Brain microvascular endothelial cell (primary cell): Measurements from ENCODE around the gene ARHGEF16.

Experiments used
- DNase-seq: peaks from one replicate; pipeline ENCODE4 v3.0.0-alpha.2; 2020
- H3K27ac ChIP-seq: fragments of 250-450 bp; sonication (Bioruptor Pico); 2 replicates; pipeline ENCODE4 v1.5.1; 2020; ENCODE audit warnings: mild to moderate bottlenecking, moderate library complexity
- H3K27me3 ChIP-seq: fragments of 250-450 bp; sonication (Bioruptor Pico); replicated peaks from 2 replicates; pipeline ENCODE4 v1.5.1; 2020; ENCODE audit warnings: mild to moderate bottlenecking
- H3K36me3 ChIP-seq: fragments of 250-450 bp; sonication (Bioruptor Pico); replicated peaks from 2 replicates; pipeline ENCODE4 v1.5.1; 2020; ENCODE audit warnings: mild to moderate bottlenecking
- H3K4me3 ChIP-seq: 2 replicates; pipeline ENCODE4 v1.5.1; 2011; ENCODE audit warnings: low read depth, mild to moderate bottlenecking, control low read depth, low read length, moderate library complexity
- CTCF ChIP-seq: IDR thresholded peaks from 2 replicates; pipeline ENCODE4 v1.5.1; 2011; ENCODE audit warnings: low read depth, mild to moderate bottlenecking, moderate library complexity, low read length, control low read depth, inconsistent platforms; ENCODE audit errors: missing control alignments
- in situ Hi-C: cut with HindIII; loops from 2 replicates; pipeline ENCODE4 v1.10.0; 2017; ENCODE audit warnings: low sequenced_read_pairs, low pct_ligation_motif_present

The ARHGEF16 gene

GRCh38 chr1:3407021-3407420 lies 47.4 kb upstream of the ARHGEF16 start:
- no peaks in the 10 kb centered on the region for H3K36me3 ChIP-seq
- DNase-seq, result no peak
- TF ChIP-seq CTCF, result no peak
- no peak overlapping the region for H3K27ac ChIP-seq
- in situ Hi-C loops, result loop anchor here (25.0 kb wide), 1 partner anchor 345 kb away; the partner anchor contains the start of gene PRDM16
- no peaks in the 10 kb centered on the region for H3K27me3 ChIP-seq
- no peak overlapping the region for H3K4me3 ChIP-seq

GRCh38 chr1:3408751-3409266 lies 45.7 kb upstream of the ARHGEF16 start:
- no peaks in the 10 kb centered on the region for H3K27me3 ChIP-seq
- no peaks in the 10 kb centered on the region for H3K36me3 ChIP-seq
- TF ChIP-seq CTCF, result no peak
- no peak for DNase-seq
- no peak overlapping the region for H3K4me3 ChIP-seq
- no peak overlapping the region for H3K27ac ChIP-seq
- in situ Hi-C loops, result loop anchor here (25.0 kb wide), 1 partner anchor 347 kb away; the partner anchor contains the start of gene PRDM16

GRCh38 chr1:3409366-3410141 lies 44.9 kb upstream of the ARHGEF16 start:
- Histone ChIP-seq H3K36me3 (no peaks in the 10 kb centered on the region), H3K4me3 (no peak overlapping the region), H3K27me3 (no peaks in the 10 kb centered on the region), H3K27ac (no peak overlapping the region)
- in situ Hi-C loops, result loop anchor here (25.0 kb wide), 1 partner anchor 347 kb away; the partner anchor contains the start of gene PRDM16
- no peak for TF ChIP-seq CTCF
- no peak for DNase-seq

GRCh38 chr1:3410142-3410925 lies 44.1 kb upstream of the ARHGEF16 start:
- H3K27me3 ChIP-seq, result no peaks in the 10 kb centered on the region
- H3K4me3 ChIP-seq, result no peak overlapping the region
- no peaks in the 10 kb centered on the region for H3K36me3 ChIP-seq
- no peak overlapping the region for H3K27ac ChIP-seq
- TF ChIP-seq CTCF, result peak; percentile 85
- DNase-seq, result peak; percentile 54
- in situ Hi-C loops, result loop anchor here (25.0 kb wide), 1 partner anchor 348 kb away; the partner anchor contains the start of gene PRDM16

- Histone ChIP-seq H3K36me3 (no peaks in the 10 kb centered on the region), H3K27me3 (no peaks in the 10 kb centered on the region), H3K27ac (no peak overlapping the region), H3K4me3 (no peak overlapping the region)
- no peak for DNase-seq
- no peak for TF ChIP-seq CTCF
- in situ Hi-C loops, result loop anchor here (25.0 kb wide), 1 partner anchor 350 kb away; the partner anchor contains the start of gene PRDM16
Measured at GRCh38 chr1:3411806-3412205, 42.7 kb upstream of the ARHGEF16 start.
